ENCODE results near the gene PDE1C.
A peak's percentile ranks its signal among the peaks of the same experiment; 100 is the strongest.
"Not testable (repeated sequence)": the region's sequence is repeated elsewhere in the genome, so short reads cannot be mapped to it uniquely, and the experiment has no call there.

PDE1C gene

DNA sequence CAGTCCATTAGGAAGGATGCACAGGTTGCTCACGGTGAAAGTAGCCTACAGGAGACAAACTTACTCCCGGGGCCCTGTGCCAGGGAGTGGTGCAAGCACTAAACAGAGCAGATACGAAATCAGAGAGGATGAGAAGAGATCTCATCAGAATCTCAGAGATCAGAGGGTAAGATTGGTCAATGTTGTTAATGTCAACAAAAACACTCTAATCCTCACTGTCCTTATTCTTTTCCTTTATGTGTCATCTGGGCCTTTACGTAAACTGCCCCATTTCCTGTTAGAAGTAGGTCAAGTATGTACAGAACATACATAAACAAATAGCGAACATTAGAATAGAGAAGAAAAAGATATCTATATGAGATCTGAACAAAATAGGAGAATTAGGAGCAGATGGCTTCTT, 220.1 kb downstream of the PDE1C start:
- no peak for DNase-seq (ENCODE audit: low spot score)

DNA sequence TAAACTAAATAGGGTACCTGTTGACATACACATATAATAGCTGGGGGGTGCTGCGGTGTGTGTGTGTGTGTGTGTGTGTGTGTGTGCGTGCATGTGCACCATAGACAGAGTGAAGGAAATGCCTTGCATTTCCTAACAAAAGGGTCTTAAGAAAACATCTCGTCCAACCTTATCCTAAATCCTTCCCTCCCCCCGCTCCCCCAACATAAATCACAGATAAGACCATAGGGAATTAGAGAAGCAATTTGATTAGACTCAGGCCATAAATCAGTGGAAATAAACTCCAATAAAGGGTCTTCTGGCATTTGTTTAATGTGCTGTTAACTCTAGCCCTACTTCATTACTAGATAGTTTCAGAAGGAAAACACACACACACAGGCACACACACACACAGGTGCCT, 234.7 kb downstream of the PDE1C start:
- no peak for DNase-seq (ENCODE audit: low spot score)

DNA sequence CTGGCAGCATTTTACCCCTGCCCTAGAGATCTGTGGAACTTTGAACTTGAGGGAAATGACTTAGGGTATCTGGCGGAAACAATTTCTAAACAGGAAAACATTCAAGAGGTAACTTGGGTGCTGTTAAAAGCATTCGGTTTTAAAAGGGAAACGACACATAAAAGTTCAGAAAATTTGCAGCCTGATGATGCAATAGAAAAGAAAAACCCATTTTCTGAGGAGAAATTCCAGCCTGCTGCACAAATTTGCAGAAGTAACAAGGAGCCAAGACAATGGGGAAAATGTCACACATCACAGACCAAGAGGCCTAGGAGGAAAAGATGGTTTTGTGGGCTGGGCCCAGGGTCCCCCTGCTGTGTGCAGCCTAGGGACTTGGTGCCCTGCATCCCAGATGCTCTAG, 236.6 kb downstream of the PDE1C start:
- not testable (repeated sequence) for DNase-seq (ENCODE audit: low spot score)

- DNase-seq (ENCODE audit: low spot score), result no peak
These were observed 241.7 kb downstream of the PDE1C start for GRCh38 chr7:31828520-31828919.

DNA sequence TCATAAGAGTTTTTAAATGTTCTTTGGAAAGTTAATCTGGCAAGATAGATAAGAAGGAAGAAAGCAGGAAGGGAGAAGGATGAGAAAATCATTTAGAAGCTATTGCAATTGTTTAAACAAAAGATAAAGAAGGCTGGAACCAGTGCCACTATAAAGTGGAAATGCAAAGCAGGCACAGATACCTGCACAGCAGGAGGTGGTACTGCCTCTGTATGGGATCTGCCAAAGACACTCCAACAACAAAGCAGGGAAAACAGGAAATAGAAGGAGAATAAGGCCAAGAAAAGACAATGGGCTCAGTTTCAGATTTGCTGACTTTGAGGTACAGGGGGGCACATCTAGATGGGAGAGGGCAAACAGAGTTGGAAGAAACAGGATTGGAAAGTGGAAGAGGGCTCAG, 244.6 kb downstream of the PDE1C start:
- DNase-seq (ENCODE audit: low spot score), result no peak

- no peak for DNase-seq (ENCODE audit: low spot score)
These were observed 251.2 kb downstream of the PDE1C start for GRCh38 chr7:31819031-31819430.

- no peak for DNase-seq (ENCODE audit: low spot score)
These were observed 253.4 kb downstream of the PDE1C start for GRCh38 chr7:31816810-31817209.

- DNase-seq (ENCODE audit: low spot score), result no peak
These were observed 254.4 kb downstream of the PDE1C start for GRCh38 chr7:31815796-31816195.

DNA sequence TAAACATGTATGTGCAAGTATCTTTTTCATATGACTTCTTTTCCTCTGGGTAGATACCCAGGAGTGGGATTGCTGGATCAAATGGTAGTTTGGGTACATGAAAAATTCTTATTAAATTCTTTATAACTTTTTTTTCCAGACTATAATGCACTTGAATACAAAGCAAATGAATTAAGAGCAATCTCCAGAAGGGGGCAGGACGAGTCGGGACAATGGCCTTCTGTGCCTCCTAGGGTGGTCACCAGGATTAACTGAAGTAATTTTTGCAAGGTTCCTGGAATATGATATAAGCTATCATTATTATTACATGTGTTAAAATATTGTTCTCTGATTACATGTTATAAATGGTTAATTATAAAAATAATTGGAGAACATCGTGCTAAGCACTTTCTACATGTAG, 256.0 kb downstream of the PDE1C start:
- DNase-seq (ENCODE audit: low spot score), result no peak

DNA sequence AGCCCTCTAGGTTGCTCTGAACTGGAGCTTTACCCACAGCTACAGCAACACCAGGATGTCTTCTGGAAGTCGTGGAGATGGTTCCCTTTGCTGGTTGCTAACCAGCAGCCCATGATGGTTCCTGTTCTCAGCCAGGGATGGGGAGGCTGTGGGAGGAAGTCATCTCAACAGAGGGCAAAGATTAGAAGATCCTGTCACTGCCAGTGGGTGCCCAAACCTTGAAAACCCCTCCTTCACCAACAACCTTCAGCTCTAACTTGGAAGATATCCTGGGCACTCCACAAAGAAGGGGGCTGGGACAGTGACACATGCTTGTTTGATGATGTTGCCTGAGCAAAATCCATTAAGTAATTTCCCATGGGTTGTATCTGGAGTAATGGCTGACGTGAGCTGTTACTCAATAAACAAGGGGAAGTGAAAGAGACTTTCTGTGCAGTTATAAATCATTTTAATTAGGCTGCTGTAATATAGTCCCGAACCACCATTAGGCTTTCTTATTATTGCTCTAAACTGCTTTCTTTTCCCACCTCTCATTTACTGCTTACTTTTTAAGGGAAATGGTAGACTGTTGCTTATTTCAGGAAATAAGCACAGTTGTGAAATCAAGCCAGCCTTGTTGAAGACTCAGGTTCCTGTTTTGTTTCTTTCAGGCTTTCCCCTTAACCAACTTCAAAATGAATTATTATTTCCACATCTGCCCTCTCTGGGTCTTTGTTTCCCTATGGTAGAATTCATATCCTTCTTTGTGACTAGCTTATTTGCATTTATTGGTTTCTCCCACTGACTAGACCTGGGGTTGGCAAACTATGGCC, 258.4 kb downstream of the PDE1C start:
- no peak for DNase-seq (ENCODE audit: low spot score)

DNA sequence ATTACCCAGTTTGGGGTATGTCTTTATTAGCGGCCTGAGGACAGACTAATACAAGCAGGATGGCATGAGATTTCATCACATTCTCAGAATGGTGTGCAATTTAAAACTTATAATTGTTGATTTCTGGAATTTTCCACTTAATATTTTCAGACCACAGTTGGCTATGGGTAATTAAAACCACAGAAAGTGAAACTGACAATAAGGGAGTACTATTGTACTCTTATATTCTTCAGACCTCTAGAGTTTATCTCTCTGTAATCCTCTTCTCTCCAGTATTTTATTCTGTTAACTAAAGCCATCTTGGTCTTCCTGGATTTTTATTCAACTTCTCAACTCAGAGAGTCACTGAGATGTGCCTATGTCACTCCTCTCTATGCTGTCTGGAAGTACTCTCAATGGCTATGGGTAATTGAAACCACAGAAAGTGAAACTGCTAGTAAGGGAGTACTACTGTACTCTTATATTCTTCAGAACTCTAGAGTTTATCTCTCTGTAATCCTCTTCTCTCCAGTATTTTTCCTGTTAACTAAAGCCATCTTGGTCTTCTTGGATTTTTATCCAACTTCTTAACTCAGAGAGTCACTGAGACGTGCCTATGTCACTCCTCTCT, 264.9 kb downstream of the PDE1C start:
- DNase-seq (ENCODE audit: low spot score), result no peak

DNA sequence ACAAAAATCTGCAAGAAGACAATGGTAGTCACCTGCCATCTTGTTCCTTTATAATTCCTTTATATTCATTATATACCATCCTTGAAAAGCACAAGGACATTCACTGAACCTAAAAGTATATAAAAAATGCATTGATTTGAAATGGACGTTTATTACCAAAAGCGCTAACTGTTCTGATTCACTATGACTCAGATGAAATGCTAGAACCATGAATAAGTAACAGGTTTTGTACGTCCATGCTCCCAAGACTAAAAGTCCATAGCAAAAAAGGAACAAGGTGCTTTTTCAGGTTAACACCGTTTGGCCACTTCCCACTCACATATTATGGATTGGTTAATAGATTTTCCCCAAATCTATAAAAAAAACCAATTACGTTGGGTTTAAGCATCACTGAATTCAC, 273.8 kb downstream of the PDE1C start:
- no peak for DNase-seq (ENCODE audit: low spot score)

DNA sequence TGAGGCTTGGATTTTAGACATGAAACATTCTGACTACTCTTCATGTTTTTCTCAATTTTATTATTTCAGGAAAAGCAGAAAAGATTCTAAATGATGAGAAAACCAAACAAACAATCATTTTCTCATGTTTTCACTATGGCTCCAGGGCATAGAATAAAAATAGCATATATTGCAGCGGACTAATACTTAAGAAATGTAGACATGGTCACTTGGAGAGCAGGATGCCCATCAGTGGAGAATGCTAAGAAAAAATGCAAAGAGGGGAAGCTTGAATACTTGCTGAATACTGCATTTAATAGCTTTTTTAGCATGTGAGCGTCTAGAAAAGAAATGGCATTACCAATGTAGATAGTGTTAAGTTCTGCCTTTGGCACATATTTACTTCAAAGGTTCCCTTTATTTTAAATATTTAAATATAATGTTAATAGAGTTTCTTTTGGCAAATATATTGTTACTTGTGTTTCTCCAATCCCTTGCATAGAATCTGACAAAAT, 275.3 kb downstream of the PDE1C start:
- DNase-seq (ENCODE audit: low spot score), result no peak

DNA sequence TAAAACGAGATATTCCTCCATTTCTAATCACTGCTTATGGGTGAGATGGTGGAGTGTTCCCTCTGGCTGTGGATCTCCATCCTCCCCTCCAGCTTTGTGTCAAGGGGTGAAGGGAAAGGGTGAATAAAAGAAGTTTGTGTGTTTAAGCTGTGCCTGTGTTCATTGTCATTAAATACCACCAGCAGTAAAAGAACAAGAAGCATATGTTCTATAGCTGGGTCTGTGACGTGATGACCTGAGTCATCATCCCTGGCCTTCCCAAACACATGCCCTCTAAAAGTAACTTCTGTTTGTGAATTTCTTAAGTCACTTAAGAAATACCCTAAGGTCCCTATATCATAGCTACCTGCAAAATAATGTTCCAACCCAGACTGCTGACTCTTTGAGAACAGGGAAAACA, 278.3 kb downstream of the PDE1C start:
- no peak for DNase-seq (ENCODE audit: low spot score)

GRCh38 chr7:31788883-31789680, 281.1 kb downstream of the PDE1C start:
- DNase-seq (ENCODE audit: low spot score), result no peak

DNA sequence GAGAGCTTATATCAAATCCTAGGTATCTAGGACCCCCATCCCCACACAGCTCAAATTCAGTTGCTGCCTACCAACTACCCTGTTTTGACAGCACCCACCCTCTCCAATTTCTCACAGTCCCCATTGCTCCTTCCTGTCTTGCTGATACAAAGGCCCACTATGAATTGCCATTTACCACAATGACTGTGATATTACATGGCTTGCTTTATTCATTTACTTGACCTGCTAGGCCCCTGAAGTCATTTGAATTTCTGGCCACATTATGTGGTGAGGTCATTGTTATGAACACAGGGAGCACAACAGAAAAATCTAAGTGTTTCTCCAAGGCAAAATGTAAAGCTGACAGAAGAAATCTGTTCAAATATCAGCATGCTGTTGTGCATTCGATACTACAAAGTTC, 281.8 kb downstream of the PDE1C start:
- no peak for DNase-seq (ENCODE audit: low spot score)

- DNase-seq (ENCODE audit: low spot score), result no peak
These were observed 283.9 kb downstream of the PDE1C start for GRCh38 chr7:31786326-31786725.

DNA sequence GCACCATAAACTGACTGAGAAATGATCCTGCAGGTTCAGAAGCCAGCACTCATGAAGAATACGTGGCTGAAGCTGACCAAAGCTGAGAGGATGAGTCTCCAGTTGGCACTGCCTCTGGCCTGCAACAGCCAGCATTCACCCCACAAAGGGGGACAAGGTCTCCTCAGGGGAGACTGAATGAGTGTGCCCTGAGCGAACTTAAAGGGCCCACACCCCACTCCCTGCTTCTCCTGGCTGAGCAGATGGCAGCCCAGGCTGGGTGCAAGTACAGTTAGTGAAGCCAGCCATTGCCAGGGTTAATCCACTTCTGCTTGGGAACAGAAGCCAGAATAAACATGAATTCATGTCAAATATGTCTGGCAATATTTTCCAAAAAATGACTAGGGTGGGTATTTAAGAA, 285.1 kb downstream of the PDE1C start:
- DNase-seq (ENCODE audit: low spot score), result no peak

DNA sequence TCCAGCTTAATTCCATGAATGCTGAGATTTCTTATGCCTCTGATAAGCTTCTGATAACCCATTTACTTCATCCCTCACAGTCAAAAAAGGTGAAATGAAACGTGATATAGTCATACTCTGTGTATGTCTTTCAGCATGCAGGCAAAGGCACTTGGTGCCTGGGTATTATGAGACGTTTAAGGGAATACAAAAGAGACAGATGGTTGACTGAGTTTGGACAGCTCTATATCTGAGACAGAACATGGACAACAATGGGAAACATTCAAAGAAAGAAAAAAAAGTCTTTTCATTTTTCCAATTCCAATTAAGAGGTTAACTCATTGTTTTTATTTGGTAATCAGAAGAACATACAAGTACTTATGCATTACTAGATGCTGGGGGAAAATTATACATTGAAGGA, 287.0 kb downstream of the PDE1C start:
- no peak for DNase-seq (ENCODE audit: low spot score)

DNA sequence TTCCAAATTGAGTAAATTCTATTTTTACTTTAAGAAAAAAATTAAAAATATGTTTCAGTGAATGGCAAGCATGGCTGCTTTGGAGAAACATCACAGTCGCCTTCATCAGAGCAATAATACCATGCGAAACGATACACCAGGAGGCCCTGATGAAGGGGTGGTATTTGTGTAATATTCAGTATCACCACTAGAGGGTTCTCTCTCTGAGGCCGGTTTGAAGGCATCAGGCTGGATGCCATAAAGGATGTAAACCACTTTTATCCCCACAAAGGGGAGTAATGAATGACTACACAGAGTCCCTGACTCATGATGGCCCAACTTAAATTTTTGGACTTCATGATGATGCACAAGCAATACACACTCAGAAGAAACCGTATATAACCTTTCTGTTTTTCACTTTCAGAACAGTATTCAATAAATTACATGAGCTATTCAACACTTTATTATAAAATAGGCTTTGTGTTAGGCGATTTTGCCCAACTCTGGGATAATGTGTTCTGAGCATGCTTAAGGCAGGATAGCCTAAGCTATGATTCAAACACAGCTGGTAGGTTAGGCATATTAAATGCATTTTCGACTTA, 287.7 kb downstream of the PDE1C start:
- peak; percentile 42 for DNase-seq (ENCODE audit: low spot score)

GRCh38 chr7:31778296-31778695, 291.9 kb downstream of the PDE1C start:
- no peak for DNase-seq (ENCODE audit: low spot score)

GRCh38 chr7:31776616-31777015, 293.6 kb downstream of the PDE1C start:
- no peak for DNase-seq (ENCODE audit: low spot score)

GRCh38 chr7:31775556-31775955, 294.7 kb downstream of the PDE1C start:
- DNase-seq (ENCODE audit: low spot score), result no peak

All from hematopoietic multipotent progenitor cell treated with erythropoietin and hydrocortisone succinate and interleukin-3 and kit ligand, for 15 days (in vitro differentiated cells).